ENCODE measurements around the gene MAP2K5. TPM values are rescaled to one million over a fixed set of nuclear protein-coding genes. Genes with fewer than 3 reads are reported as not detected.

The MAP2K5 gene
- total RNA-seq, 1 donor from 2014 or later, result 8.0 TPM

- peak overlapping the region; percentile 41 for H3K4me3 ChIP-seq (ENCODE audit: low read depth, low read length)
- no peak for TF ChIP-seq CTCF (IDR thresholded peaks at IDR 0.05; ENCODE audit: insufficient read depth, low read length, poor library complexity, severe bottlenecking)
- DNase-seq (ENCODE audit: low read depth), result no peak
- H3K36me3 ChIP-seq (ENCODE audit: control insufficient read depth, insufficient read depth, low read length), result no peaks in the 10 kb centered on the region
- peaks cover 35% of the 10 kb centered on the region for H3K27me3 ChIP-seq (ENCODE audit: control insufficient read depth, insufficient read depth, low read length)
Observed at GRCh38 chr15:67839499-67839928, 297.0 kb downstream of the MAP2K5 start.

- DNase-seq (ENCODE audit: low read depth), result peak; percentile 65
- Histone ChIP-seq H3K36me3 (ENCODE audit: control insufficient read depth, insufficient read depth, low read length) (no peaks in the 10 kb centered on the region), H3K27me3 (ENCODE audit: control insufficient read depth, insufficient read depth, low read length) (peaks cover 29% of the 10 kb centered on the region), H3K4me3 (ENCODE audit: low read depth, low read length) (peak within 1 kb of the TSS; percentile 73)
- TF ChIP-seq CTCF (IDR thresholded peaks at IDR 0.05; ENCODE audit: insufficient read depth, low read length, poor library complexity, severe bottlenecking), result no peak
Observed at GRCh38 chr15:67839929-67840748, 297.6 kb downstream of the MAP2K5 start, which contains the start of gene RNU6-1. Gene RNU6-1 (minus strand): TSS chr15:67840045.

GRCh38 chr15:67840749-67841512 lies 298.4 kb downstream of the MAP2K5 start:
- no peak for TF ChIP-seq CTCF (IDR thresholded peaks at IDR 0.05; ENCODE audit: insufficient read depth, low read length, poor library complexity, severe bottlenecking)
- no peak for DNase-seq (ENCODE audit: low read depth)

GRCh38 chr15:67841513-67841762 lies 298.9 kb downstream of the MAP2K5 start:
- Histone ChIP-seq H3K27me3 (ENCODE audit: control insufficient read depth, insufficient read depth, low read length) (peaks cover 19% of the 10 kb centered on the region), H3K4me3 (ENCODE audit: low read depth, low read length) (no peak overlapping the region), H3K36me3 (ENCODE audit: control insufficient read depth, insufficient read depth, low read length) (no peaks in the 10 kb centered on the region)
- no peak for TF ChIP-seq CTCF (IDR thresholded peaks at IDR 0.05; ENCODE audit: insufficient read depth, low read length, poor library complexity, severe bottlenecking)
- no peak for DNase-seq (ENCODE audit: low read depth)

More at GRCh38 chr15:67840749-67841512, 298.4 kb downstream of the MAP2K5 start:
- Histone ChIP-seq H3K4me3 (ENCODE audit: low read depth, low read length) (peak overlapping the region; percentile 73), H3K36me3 (ENCODE audit: control insufficient read depth, insufficient read depth, low read length) (no peaks in the 10 kb centered on the region), H3K27me3 (ENCODE audit: control insufficient read depth, insufficient read depth, low read length) (peaks cover 21% of the 10 kb centered on the region)

GRCh38 chr15:67843092-67843501 lies 300.6 kb downstream of the MAP2K5 start:
- H3K27me3 ChIP-seq (ENCODE audit: control insufficient read depth, insufficient read depth, low read length), result peaks cover 5% of the 10 kb centered on the region
- no peaks in the 10 kb centered on the region for H3K36me3 ChIP-seq (ENCODE audit: control insufficient read depth, insufficient read depth, low read length)
- DNase-seq (ENCODE audit: low read depth), result no peak
- no peak overlapping the region for H3K4me3 ChIP-seq (ENCODE audit: low read depth, low read length)
- TF ChIP-seq CTCF (IDR thresholded peaks at IDR 0.05; ENCODE audit: insufficient read depth, low read length, poor library complexity, severe bottlenecking), result no peak

All from kidney epithelial cell (primary cell).